LHCN-M2 (cell line): ENCODE results near the gene SCAMP3. TPM values are rescaled to one million over a fixed set of nuclear protein-coding genes. Genes with fewer than 3 reads are reported as not detected.
"Not testable (repeated sequence)": the region's sequence is repeated elsewhere in the genome, so short reads cannot be mapped to it uniquely, and the experiment has no call there.

Experiments
- DNase-seq: peaks from one replicate; pipeline ENCODE4 v3.0.0-alpha.2; 2012; ENCODE audit warnings: low read depth
- total RNA-seq: library from RNA; depleted of rRNA; stranded (reverse); fragments of >200 nt; gene quantifications from 2 replicates; pipeline ENCODE4 v1.2.3, GENCODE V29; 2014

The SCAMP3 gene
- total RNA-seq, 1 experiment from 2014 or later = 101 TPM

GRCh38 chr1:155232001-155232978, 29.9 kb downstream of the SCAMP3 start:
- not testable (repeated sequence) for DNase-seq

GRCh38 chr1:155231302-155231701, 30.9 kb downstream of the SCAMP3 start:
- DNase-seq = not testable (repeated sequence)

- DNase-seq = no peak
Measured at GRCh38 chr1:155228096-155228427, 34.1 kb downstream of the SCAMP3 start.

GRCh38 chr1:155227261-155228095, 34.7 kb downstream of the SCAMP3 start:
- DNase-seq = peak; percentile 99

DNA sequence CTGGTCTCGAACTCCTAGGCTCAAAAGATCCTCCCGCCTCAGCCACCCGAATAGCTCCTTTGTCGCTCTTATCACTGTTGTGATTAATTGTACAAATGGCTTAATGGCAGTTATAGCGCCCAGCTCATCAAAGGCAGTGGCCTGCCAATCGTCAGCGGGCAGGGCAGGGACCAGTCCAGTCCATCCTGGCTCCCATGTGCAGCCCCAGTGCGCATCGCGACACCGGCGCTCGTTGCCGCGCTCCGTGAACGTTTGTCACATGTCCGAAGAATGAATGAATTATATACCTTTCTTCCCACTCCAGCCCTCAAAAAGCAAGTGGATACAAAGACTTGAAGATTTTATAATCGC, 35.3 kb downstream of the SCAMP3 start:
- peak; percentile 60 for DNase-seq

DNA sequence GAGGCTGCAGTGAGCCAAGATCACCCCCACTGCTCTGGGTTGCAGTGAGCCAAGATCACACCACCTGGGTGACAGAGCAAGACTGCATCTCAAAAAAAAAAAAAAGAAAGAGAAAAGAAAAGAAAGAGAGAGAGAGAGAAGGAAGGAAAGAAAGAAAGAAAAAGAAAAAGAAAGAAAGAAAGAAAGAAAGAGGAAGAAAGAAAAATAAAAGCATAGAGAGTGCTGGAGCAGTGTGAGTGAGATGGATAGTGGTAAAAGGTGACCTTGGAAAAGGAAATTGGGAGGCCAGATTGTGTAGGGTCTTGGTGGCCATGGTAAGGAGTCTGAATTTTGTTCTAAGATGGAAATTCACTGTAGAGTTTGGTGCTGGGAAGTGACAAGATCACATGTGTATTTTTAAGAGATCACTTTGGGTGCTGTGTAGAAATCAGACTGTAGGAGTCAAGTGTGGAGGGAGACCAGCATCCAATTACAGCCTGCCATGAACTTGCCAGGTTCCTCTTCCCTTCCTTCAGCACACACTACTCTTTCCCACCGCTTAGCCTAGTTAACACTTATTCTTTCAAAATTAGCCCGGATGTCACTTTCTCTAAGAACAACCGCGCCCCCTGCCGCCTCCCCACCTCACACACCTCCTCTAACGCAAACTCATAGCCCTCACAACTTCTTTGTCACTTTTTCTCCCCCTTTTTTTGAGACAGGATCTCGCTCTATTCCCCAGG, 35.8 kb downstream of the SCAMP3 start:
- peak; percentile 81 for DNase-seq

- DNase-seq = not testable (repeated sequence)
Measured at GRCh38 chr1:155225404-155225759, 36.8 kb downstream of the SCAMP3 start.

GRCh38 chr1:155223047-155223446, 39.1 kb downstream of the SCAMP3 start:
- no peak for DNase-seq

GRCh38 chr1:155220211-155220965, 41.8 kb downstream of the SCAMP3 start:
- not testable (repeated sequence) for DNase-seq

DNA sequence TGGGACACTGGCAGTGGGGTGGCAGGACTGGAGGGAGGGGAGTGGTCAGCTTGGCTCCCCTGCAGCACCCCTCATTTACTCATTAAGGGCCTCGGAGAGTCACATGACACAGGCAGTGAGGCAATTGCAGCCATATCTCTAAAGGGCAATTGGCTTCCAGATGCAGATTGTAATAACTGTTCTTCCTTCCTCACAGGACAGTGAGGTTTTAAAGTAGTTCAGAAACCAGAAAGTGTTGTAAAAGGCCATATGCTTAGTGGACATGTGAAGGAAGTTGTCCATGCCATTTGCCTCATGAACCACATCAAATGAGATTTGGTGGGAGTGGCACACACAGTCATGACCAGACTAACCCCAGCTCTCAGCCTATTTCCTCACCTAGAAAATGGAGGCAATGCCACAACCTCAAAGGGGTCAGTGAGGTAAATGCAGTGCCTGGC, 42.5 kb downstream of the SCAMP3 start:
- no peak for DNase-seq

DNA sequence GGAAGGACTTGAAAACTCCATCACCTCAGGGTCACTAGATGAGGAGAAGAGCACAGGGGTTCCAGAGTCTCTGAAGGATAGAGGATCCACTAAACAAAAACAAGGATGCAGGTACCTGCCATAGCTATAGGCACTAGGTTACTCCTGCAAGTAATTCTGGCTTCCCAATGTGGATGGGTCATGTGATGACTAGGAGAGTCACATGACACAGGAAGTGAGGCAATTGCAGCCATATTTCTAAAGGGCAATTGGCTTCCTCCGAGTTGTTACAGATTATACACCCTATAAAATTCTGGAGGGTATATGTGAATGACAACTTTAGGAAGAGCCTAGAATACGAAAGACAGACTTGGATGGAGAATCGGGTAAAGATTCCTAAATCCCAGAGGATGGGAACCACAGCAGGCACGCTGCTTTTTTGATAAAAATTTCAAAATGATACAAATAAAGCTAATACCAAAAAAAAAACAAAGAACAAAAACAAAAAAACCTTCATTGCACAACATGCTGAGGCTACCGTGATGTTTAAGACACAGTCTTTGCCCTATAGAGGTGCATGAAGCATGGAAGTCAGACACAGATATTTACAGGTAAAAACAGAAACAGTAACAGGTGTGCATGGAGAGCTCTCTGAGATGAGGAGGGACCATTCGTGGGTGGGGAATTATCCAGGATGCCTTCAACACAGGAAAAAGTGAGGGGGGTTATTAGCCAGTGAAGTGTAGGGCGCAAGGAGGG, 43.1 kb downstream of the SCAMP3 start:
- peak; percentile 50 for DNase-seq

DNA sequence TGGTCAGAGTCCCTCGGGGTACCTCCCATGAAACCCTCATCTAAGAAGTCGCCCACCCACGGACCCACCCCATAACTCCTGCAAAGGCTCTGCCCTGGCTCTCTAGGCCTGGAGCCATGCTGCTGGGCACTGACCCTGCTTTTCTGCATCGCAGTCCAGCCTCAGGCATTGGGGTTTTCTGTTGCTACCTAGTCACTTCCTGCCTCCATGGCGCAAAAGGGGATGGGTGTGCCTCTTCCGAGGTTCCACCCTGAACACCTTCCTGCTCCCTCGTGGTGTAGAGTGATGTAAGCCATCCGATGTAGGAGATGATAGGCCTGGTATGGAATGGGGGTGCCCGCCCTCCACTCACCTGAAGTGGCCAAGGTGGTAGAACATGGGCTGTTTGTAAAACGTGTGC, 47.5 kb downstream of the SCAMP3 start:
- DNase-seq = not testable (repeated sequence)

DNA sequence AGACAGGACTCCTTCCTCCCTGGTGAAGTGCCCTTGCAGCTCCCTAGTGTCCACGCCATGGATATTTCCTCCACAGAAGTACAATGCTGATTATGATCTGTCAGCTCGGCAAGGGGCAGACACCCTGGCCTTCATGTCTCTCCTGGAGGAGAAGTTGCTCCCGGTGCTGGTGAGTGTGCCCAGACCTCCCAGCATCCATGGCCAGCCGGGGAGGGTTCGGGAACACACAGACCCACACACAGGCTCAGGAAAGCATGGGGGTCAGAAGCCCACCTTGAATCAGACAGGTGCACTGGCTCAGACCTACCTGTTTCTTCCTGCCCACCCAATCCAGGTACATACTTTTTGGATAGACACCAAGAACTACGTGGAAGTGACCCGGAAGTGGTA, 50.1 kb downstream of the SCAMP3 start:
- not testable (repeated sequence) for DNase-seq

GRCh38 chr1:155211381-155212050, 50.6 kb downstream of the SCAMP3 start:
- not testable (repeated sequence) for DNase-seq

DNA sequence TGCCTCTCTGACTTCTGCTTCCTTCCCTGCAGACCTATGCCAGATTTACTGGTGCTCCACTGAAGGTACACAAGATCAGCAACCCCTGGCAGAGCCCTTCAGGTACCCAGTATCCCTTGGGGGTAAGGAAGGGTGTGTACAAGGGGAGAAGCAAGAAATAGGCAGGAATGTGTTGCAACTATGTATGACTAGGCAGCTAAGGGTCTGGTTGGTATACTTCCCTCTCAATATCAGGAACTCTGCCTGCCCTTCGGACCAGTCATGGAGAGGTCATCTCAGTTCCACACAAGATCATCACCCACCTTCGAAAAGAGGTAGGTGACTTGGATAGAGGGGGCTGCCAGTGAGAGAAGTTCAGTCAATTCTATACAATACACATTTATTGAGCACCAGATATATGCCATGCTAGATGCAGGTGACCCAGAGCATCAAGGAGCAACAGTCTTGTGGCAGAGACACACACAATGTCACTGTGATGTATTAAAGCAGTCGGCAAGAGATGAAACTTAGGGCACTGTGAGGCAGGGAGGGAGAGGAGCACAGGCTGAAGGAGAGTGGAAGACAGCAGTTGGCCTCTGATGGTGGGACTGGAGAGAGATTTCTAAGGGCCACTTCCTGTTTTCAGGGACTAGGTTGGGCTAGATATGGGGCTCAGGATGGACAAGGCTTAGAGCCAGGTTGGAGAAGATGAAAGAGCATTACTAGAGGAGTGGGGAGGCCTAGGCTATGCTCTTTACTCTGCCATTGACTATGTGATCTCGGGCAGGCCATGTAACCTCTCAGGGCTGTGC, 51.7 kb downstream of the SCAMP3 start:
- no peak for DNase-seq

- peak; percentile 5 for DNase-seq
Measured at GRCh38 chr1:155209312-155209721, 52.8 kb downstream of the SCAMP3 start.

- peak; percentile 80 for DNase-seq
Measured at GRCh38 chr1:155208541-155209311, 53.4 kb downstream of the SCAMP3 start, which contains the start of gene MTX1. MTX1 (plus strand) TSS chr1:155208695; CDS start chr1:155208805, 110 bp downstream.
